GM08714 (cell line): ENCODE results near the gene IFI27L2.

ENCODE experiments used
- H3K4me3 ChIP-seq: fragments of 200-500 bp; sonication (Bioruptor generic); 2 replicates; pipeline ENCODE4 v1.5.1; 2014; ENCODE audit warnings: mild to moderate bottlenecking, low read length, inconsistent platforms
- ZNF274 ChIP-seq: IDR thresholded peaks from 2 replicates; pipeline ENCODE4 v1.6.1; 2012; ENCODE audit warnings: mild to moderate bottlenecking, low read depth, low read length

Gene IFI27L2

DNA sequence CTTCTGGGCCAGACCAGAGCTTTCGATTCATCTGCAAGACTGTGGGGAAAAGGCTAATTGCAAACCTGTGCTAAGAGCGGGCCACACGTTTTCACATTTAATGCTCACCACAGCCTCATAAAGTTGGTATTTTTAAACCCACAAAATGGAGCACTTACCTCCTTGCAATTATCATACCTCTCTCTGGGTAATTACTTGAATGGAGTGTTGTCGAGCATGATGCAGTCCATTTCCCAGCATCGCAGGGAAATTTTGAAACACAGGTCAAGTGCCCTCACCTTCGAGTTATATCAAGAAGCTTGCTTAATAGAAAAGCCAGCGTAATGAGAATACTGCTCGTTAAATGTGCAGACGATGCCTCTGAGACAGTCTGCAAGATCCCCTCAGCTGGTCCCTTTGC, 8.8 kb upstream of the IFI27L2 start:
- H3K4me3 ChIP-seq: no peak overlapping the region

DNA sequence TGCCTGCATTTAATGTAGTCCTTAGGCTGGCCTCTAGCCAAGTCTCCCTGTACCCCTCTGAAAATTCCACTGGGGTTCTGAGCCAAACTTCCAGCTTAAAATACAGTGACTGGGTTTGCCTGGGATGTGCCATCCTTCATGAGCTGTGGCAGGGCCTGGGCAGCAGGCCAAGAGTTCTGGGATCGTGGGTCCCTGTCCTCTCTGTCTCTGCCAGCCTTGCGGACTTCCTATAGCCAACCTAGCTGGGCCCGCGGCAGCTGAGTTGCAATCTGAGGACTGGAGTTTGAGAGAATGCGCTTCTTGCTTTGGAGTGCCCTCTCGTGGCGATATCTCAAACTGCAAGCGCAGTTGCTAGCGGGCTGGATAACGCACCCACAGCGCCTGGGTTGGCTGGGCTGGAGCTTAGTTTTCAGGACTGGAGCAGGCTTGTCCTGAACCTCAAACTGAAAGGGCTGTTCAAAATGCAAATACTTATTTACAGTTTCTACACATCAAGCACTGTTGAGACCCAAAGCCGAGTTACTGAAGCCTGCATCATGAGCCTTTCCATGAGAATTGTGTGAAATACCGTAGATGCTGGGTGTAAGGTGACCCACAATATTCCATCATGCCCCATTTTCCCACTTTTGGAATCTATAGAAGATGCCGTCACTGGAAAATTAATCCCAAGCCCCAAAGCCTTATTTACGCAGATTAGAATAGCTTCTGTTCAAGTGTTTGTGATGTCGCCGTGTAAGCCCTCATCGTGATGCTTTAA, 7.3 kb upstream of the IFI27L2 start:
- TF ChIP-seq ZNF274: no peak

More for the DNA sequence above, 8.8 kb upstream of the IFI27L2 start:
- no peak for TF ChIP-seq ZNF274

GRCh38 chr14:94135476-94135875, 6.1 kb upstream of the IFI27L2 start:
- TF ChIP-seq ZNF274: no peak
- H3K4me3 ChIP-seq: no peak overlapping the region

More for the DNA sequence above, 7.3 kb upstream of the IFI27L2 start:
- no peak overlapping the region for H3K4me3 ChIP-seq

GRCh38 chr14:94132285-94132887, 3.0 kb upstream of the IFI27L2 start:
- H3K4me3 ChIP-seq: no peak overlapping the region

DNA sequence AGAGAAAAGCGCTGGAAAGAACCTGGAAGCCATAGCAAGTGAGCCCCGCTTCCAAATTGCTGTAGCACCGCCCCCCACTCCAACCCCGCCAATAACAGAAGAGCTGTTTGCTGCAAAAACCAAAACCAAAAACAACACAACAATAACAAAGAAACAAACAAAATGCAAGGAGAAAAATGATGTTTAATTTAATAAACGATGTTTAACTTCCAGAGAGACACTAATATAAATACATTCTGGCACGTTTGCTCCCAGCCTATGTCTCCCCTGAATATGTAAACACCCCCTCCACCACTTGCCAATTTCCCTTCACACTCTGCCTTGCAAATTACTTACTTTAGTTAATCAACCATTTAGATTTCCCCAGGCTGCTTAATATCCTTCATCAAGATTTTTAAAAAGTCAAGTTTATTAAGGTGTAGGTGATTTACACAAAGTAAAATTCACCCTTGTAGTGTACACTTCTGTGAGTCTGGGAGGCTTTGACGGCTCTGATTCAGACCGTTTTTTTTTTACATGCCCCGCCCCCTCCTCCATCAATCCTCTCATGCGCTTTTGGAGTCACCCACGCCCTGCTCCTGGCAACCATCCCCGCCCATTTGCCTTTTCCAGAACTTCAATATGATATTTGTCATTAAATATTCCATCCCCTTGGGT, 482 bp upstream of the IFI27L2 start:
- no peak for TF ChIP-seq ZNF274
- peak overlapping the region; percentile 77 for H3K4me3 ChIP-seq

More at GRCh38 chr14:94132285-94132887, 3.0 kb upstream of the IFI27L2 start:
- TF ChIP-seq ZNF274: no peak

GRCh38 chr14:94128216-94128839, 1.1 kb downstream of the IFI27L2 start:
- no peak for TF ChIP-seq ZNF274
- H3K4me3 ChIP-seq: peak overlapping the region; percentile 77; the same call in 1 of the 2 replicates

DNA sequence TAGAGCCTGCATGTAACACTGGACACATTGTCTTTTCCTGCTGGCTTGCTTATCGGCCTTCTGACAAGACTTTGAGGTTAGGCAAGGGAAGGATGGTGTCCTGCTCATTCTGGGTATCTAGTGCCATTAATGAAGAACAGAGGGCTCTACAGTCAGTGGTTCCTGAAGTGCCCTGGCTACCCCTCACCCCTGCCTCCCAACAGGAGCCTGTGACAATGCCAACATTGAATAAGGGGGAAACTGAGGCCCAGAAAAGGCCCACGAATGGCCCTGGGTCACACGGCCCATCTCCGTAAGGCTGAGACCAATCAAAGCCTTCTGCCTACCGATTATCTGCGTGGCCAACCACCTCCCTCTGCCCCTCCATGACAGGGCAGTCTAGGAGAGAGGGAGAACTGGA, 2.1 kb downstream of the IFI27L2 start:
- no peak for TF ChIP-seq ZNF274
- no peak overlapping the region for H3K4me3 ChIP-seq

DNA sequence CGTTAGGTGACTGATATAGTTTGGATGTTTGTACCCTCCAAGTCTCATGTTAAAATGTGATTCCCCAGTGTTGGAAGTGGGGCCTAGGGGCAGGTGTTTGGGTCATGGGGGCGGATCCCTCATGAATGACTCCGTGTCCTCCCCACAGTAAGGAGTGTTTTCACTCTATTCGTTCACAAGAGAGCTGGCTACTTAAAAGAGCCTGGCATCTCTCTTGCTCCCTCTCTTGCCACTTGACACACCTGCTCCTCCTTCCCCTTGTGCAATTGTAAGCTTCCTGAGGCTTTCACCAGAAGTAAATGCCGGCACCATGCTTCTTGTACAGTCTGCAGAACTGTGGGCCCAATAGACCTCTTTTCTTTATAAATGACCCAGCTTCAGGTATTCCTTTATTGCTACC, 2.6 kb downstream of the IFI27L2 start:
- H3K4me3 ChIP-seq: no peak overlapping the region
- no peak for TF ChIP-seq ZNF274

- no peak overlapping the region for H3K4me3 ChIP-seq
- TF ChIP-seq ZNF274: no peak
These were observed 3.1 kb downstream of the IFI27L2 start for GRCh38 chr14:94126419-94126677.

GRCh38 chr14:94125659-94126418, 3.6 kb downstream of the IFI27L2 start:
- no peak overlapping the region for H3K4me3 ChIP-seq
- no peak for TF ChIP-seq ZNF274

DNA sequence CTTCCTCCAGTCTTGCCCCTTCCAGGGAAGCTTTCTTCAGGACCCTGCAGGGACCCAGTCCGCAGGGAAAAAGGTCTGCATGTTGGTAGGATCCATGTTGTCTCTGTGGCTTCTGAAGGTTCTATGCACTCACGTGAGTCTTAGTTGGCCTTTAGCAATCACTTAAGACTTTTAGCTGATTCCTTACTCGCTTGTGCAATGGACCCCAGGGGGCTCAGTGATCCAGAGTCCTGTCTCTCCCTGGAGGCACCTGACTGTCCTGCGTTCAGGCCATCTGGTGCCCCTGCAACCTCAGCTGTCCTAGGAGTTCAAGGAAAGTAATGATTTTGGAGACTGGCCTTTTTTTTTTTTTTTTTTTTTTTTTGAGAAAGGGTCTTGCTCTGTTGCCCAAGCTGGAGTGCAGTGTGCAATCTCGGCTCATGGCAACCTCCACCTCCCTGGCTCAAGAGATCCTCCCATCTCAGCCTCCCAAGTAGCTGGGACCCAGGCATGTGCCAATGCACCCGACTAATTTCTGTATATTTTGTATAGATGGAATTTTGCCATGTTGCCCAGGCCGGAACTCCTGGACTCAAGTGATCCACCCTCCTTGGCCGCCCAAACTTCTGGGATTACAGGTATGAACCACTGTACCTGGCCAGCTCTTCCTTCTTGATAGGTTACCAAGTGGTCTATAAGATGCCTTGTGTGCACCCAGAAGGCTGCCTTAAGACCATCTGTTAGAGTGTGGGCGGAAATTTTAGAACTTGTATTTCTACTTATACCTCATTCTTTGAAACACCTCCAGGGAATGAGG, 4.6 kb downstream of the IFI27L2 start:
- no peak for TF ChIP-seq ZNF274
- no peak overlapping the region for H3K4me3 ChIP-seq

- no peak overlapping the region for H3K4me3 ChIP-seq
- TF ChIP-seq ZNF274: no peak
These were observed 5.5 kb downstream of the IFI27L2 start for GRCh38 chr14:94123868-94124267.

DNA sequence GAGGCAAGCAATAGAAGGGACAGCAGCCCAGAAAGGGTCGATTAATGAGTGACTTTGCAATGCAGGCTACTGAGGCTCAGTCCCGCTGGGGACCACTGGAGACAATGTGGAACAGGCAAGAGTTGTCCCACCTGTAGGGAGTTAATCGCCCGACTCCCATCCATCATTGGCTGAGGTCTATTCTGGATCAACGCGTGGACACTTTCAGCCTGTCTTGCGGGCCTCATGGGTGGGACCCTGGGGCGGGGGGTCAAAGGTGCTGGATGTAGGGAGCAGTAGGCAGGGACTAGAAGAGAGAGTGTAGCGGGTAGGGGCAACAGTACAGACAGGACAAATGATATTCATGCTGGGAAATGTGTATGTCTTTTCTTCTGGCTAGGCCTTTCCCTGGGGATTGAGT, 6.1 kb downstream of the IFI27L2 start:
- no peak overlapping the region for H3K4me3 ChIP-seq
- no peak for TF ChIP-seq ZNF274
